Right kidney (tissue), 1 donor: ENCODE data around the gene TECPR1.

ENCODE experiments used
- DNase-seq: peaks from one replicate; pipeline ENCODE4 v3.0.0-alpha.2; 2016

TECPR1 gene

DNA sequence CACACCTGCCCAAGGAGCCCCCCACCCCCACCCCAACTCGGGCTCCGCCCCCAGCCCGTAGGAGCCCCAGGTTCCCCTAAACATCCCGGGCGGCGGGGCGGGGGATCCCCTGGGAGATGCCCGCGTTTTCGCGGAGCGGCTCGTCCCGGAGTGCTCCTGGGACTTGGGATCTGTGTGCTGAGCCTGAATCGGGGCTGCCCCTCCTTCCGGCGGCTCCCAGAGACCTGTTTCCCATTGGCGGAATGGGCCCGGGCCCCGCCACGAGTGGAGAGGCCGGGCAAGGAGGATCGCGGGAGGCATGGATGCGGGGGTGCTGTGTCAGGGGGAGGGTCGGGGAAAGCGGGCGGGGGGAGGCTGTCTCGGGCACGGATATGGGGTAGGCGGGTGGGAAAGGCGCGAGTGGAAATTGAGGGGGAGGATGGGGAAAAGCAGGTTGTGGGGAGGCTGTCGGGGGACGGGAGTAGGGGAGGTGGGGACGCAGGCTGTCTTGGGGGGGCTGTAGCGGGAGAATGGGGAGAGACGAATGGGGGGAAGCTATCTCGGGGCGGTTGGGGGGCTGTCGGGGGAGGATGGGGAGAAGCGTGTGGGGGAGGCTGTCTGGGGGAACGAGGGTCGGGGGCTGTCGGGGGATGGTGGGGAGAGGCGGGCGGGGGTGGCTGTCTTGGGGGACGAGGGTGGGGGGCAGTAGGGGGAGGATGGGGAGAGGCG, 41.4 kb downstream of the TECPR1 start:
- DNase-seq = no peak

DNA sequence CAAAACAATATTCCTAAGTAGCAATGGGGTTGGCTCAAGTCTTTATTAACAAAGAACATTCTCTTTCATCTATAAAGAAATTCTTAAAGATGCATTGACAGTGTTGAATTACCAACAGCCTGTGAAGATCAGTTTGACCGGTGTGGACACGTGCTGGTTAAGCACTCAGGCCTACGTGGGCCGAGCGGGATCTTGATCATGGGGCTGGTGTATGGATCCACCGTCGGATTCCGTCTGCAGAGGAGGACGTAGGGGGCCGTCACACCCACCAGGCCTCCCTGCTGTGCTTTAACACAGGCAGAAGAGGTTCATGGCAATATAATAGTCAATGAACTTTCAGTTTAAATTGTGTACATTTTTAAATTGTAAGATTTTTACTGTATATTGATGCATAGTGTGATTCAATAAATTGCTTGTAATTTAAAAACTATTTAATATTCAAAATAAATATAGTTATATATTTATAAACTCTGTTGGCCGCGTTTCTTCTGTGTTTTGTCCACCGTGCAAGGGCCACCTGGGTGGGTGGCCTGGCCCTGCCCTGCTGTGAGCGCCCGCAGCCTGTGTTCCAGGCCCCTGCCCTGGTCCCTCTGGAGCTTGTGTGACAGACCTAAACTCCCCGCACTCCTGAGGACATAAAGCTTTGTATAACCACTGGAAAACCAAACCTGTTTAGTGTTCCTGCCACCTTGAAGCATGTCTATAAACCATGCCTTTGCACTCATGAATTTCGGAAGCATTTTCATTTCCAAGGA, 42.7 kb downstream of the TECPR1 start:
- DNase-seq = no peak

- no peak for DNase-seq
Measured at GRCh38 chr7:98206451-98207330, 45.3 kb downstream of the TECPR1 start.

- no peak for DNase-seq
Measured at GRCh38 chr7:98205162-98205845, 46.7 kb downstream of the TECPR1 start.

DNA sequence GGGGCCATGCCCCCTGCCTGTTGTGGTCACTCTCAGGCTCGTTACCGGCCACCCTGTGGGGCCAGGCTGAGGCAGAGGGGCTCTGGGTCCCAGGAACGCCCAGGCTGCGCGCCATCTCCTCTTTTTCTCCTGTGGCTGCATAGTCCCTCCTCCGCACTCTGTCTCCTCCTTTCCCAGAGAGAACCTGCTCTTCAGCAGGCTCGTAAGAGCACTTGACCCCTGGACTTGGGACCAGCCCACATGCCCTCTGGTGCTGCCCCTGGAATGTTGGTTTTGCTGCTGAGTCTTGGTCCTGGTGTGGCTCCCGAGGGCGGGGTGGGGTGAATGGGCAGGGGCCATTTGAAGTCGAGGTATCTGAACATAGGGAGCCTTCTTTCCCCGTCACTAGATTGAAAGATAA, 47.4 kb downstream of the TECPR1 start:
- no peak for DNase-seq

GRCh38 chr7:98203964-98204605, 47.9 kb downstream of the TECPR1 start:
- no peak for DNase-seq

DNA sequence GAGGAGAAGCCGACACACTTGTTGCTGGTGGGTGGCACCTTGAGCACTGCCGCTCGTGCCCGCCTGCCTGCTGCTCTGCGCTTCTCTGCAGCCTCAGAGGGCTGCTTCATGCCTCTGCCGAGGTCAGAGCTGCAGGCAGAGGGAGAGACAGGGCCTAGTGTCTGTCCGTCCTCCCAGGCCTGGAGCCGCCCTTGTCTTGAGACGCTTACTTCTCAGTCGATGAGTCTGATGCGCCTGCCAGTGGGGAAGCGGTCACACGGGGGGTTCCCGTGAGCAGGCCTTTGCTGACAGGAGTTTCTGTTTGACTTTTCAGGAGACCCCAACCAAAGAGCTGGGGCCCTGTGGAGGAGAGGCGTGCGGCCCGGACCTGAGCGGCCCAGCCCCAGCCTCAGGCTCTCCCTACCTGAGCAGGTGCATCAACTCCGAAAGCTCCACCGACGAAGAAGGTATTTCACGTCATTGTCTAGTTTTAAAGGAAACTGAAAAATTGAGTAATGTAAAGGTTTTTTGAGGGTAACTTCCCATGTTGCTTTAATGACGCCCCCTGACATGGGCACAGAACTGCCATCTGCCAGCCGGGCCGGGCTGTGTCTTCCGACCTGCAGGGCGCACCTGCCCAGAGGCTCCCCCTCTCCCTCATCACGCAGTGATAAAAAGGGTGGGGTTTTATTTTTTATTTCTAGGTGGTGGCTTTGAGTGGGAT, 48.6 kb downstream of the TECPR1 start:
- no peak for DNase-seq

DNA sequence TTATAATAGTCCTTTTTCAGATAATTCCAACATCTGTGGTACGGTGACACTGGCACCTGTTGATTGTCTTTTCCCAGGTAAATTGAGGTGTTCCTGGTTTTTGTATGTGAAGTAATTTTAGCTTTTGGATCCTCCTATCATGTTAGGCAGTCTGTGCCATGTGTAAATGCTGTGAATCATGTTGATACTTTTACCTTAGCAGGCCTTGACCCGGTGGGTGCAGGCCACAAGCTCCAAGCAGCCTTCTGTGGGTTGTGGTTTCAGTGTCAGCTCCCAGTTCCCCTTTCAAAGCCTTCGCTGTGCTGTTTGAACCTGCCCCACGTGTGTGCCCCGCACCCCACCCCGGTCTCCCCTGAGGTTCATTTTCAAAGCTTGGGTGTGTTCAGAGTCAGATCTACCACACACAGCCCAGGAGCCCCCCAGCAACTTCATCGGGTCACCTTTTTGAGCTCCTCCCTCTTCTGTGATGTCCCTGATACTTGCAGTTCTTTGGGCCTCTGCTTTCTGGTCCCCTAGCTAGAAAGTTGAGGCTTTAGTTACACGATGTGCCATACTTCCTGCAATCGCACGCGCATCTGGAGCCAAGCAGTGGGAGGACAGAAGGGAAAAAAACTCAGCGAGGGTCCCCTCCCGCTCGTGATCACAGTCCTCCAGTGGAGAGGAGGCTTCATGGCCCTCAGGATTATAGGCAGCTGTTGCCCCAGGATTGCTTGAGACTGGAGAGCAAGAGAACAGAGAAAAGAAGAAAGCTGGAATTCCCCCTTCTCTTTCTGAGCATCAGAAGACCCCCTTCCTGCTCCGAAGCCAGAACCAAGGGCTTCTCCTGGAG, 49.5 kb downstream of the TECPR1 start:
- no peak for DNase-seq

- no peak for DNase-seq
Measured at GRCh38 chr7:98200364-98200763, 51.7 kb downstream of the TECPR1 start.

- DNase-seq = no peak
Measured at GRCh38 chr7:98199131-98199530, 52.9 kb downstream of the TECPR1 start.

GRCh38 chr7:98196706-98197605, 55.1 kb downstream of the TECPR1 start:
- DNase-seq = no peak

DNA sequence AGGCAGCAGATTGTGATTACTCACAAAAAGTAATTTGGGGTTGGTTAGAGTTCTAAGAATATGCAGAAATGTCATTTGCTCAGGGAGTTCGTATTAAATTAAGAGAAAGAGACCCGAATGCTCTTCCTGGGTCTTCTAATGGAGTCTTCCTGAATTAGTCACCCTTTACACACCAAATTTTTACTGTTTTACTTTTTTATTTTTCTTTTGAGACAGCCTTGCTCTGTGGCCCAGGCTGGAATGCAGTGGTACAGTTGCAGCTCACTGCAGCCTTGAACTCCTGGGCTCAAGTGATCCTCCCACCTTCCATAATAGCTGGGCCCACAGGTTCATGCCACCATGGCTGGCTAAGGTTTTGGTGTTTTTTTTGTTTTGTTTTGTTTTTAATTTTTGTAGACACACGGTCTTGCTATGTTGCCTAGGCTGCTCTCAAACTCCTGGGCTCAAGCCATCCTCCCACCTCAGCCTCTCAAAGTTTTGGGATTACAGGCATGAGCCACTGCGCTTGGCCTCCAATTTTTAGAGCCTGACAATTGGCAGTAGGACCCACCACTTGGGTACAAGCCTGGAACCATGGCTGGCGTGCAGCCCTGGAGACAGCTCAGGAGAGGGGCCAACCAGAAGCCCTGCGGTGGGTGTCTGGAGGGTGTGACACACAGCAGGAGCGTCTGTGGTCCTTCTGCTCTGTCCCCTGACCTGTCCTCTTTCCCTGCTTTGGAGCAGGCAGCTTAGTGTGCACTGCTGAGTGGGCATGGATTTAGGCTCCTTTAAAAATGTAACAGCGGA, 57.2 kb downstream of the TECPR1 start:
- DNase-seq = no peak

GRCh38 chr7:98194186-98194585, 57.8 kb downstream of the TECPR1 start:
- no peak for DNase-seq

GRCh38 chr7:98193474-98194180, 58.4 kb downstream of the TECPR1 start:
- no peak for DNase-seq

- no peak for DNase-seq
Measured at GRCh38 chr7:98192781-98193457, 59.1 kb downstream of the TECPR1 start.

GRCh38 chr7:98191668-98192431, 60.2 kb downstream of the TECPR1 start:
- DNase-seq = no peak
